Stimulated activated naive CD8-positive, alpha-beta T cell treated with anti-CD3 and anti-CD28 coated beads, Interleukin-15, Interleukin-2, amounts not matched to agents 100 ng/mL and 50 ng/mL, for 24 hours (primary cell): Measurements from ENCODE around the gene MVK.

Experiments
- H3K27ac Mint-ChIP-seq: one replicate; pipeline ENCODE4 v1.8.0; 2021; ENCODE audit warnings: mild to moderate bottlenecking, mixed read lengths
- H3K27me3 Mint-ChIP-seq: one replicate; pipeline ENCODE4 v1.8.0; 2021; ENCODE audit warnings: mixed read lengths
- H3K36me3 Mint-ChIP-seq: one replicate; pipeline ENCODE4 v1.8.0; 2021; ENCODE audit warnings: low read depth, mixed read lengths
- H3K4me1 Mint-ChIP-seq: one replicate; pipeline ENCODE4 v1.8.0; 2021; ENCODE audit warnings: low read depth, mixed read lengths
- H3K4me3 Mint-ChIP-seq: one replicate; pipeline ENCODE4 v1.8.0; 2021; ENCODE audit warnings: mild to moderate bottlenecking, mixed read lengths
- H3K9me3 Mint-ChIP-seq: one replicate; pipeline ENCODE4 v1.8.0; 2021; ENCODE audit warnings: mixed read lengths

The MVK gene

DNA sequence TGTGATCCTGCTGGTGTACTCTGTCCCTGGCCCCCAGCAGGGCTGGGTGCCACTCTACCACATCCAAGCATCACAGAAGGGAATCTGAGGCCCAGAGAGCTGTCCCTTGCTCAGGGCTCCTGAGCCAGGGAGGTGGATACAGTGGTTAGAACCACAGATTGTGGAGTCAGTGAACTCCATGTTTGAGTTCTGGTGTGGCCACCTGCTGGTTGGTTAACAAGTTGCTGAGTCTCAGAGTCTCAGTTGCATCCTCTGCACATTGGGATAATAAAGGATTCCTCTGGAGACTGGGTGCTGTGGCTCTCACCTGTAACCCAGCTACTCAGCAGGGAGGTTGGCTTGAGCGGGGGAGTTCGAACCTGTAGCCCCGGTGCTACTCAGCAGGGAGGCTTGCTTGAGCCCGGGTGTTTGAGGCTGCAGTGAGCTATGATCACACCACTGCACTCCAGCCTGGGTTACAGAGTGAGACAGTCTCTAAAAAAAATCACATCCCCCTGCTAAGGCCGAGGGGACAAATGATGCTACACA is 39.4 kb downstream of the MVK start:
- Mint-ChIP-seq H3K4me3 (no peak overlapping the region), H3K27me3 (peaks cover 17% of the 10 kb centered on the region), H3K36me3 (no peaks in the 10 kb centered on the region), H3K27ac (no peak overlapping the region), H3K4me1 (no peaks in the 10 kb centered on the region), H3K9me3 (no peaks in the 10 kb centered on the region)

DNA sequence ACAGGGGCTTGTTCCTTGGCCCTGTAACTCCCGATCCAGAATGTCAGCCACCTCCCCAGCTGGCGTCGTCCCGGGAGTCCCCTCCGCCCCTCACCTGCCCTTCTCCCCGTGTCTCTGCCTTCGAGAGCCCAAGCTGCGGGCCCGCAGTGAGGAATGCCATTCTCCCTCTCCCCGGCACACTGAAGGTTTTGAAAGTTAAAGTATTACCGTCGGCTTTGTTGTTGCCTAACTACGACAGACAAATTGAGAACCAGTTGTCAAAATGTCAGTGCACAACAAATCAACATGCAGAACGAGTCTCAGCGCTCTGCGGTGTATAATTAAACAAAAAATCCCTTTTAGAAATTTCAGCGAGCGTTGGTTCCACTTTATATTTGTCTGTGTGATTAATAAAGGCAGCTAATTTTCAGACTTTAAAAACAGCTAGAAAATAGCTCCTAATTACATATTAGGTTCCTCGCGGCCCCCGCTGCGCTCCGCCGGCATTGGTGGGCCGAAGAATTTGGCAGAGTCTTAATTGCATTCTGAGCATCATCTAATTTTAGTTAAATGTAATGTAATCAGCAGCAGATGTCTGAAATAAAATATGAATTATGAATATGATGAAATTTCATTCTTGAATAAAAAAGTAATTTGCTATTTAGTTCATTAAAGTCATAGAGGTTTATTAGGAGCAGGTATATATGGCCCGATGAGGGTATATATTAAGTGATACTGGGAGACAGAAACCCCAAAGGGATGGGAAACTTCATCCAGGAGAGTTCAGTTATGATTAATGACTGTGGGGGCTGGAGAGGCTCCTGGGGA is 40.3 kb downstream of the MVK start:
- Mint-ChIP-seq H3K27me3 (peaks cover 17% of the 10 kb centered on the region), H3K4me3 (no peak overlapping the region), H3K9me3 (no peaks in the 10 kb centered on the region)

DNA sequence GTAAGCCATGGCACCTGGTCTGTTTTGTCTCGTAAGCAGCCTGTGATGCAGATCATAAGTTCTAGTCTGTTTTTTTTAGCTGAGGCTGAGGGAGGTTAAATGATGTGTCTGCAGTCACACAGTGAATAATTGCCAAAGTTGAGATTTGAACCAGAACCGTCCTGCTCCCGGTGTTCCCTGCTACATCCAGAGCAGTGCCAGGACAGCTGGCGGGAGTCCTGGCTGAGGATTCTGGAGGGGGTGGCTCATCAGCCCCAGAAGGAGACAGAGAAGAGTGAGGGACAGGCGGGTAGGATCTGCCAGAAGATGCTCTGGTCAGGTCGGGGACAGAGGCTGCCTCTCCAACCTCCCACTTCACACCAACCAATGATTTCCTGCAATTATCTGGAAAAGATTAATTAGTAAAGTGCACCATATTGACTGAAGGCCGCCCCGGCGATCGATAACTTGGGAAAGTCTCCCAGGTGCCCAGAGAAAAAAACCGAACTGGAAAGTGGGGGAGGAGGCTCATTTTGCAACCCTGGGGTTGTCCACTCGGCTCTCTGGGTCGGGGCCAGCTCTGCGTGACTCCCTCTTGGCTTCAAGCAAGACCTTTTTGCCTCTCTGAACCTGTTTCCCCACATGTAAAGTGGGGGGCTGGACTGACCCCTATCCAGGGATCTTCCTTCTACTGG is 42.1 kb downstream of the MVK start:
- Mint-ChIP-seq H3K4me3 (no peak overlapping the region), H3K27ac (no peak overlapping the region), H3K27me3 (peaks cover 16% of the 10 kb centered on the region), H3K4me1 (no peaks in the 10 kb centered on the region), H3K36me3 (no peaks in the 10 kb centered on the region), H3K9me3 (no peaks in the 10 kb centered on the region)

More for the DNA sequence above, 40.3 kb downstream of the MVK start:
- H3K36me3 Mint-ChIP-seq, result no peaks in the 10 kb centered on the region
- no peak overlapping the region for H3K27ac Mint-ChIP-seq
- H3K4me1 Mint-ChIP-seq, result no peaks in the 10 kb centered on the region

DNA sequence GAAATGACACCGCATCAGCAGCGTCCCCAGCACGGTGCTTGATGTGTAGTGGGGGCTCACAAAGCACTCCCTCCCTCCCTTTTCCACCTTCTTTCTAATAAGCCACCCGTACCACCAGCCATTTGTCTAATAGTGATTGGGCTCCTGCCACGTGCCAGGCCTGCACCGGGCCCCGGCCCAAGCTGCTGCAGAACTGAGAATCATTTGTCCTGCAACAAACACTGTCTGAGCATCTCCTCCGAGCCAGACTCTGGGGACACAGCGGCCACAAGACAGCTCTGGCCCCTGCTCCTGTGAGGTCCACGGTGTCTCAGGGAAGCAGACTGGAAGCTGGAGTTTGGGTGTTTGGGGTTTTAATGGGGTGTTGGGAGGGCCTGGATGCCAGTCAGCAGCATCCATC is 43.9 kb downstream of the MVK start:
- no peaks in the 10 kb centered on the region for H3K36me3 Mint-ChIP-seq
- no peaks in the 10 kb centered on the region for H3K9me3 Mint-ChIP-seq
- peaks cover 29% of the 10 kb centered on the region for H3K27me3 Mint-ChIP-seq
- no peak overlapping the region for H3K4me3 Mint-ChIP-seq
- no peak overlapping the region for H3K27ac Mint-ChIP-seq
- H3K4me1 Mint-ChIP-seq, result no peaks in the 10 kb centered on the region

DNA sequence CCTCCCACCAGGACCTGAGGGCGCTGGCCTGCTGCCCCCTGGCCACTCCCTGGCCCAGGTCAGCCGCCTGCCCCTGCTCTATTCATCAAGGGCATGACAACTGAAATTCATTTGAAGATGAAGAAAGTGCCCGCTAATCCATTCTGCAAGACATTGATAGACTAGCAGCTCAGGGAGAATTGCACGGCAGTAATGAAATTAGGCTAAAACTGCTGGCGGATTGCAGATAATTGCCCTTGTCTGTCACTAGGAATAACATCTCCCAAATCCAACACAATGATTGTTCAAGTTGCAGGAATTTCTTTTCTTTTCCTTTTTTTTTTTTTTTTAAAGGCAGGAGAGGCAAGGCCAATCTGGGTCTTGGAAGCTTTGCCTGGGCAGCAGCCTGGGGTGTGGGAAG is 44.5 kb downstream of the MVK start:
- Mint-ChIP-seq H3K4me3 (no peak overlapping the region), H3K27me3 (peaks cover 34% of the 10 kb centered on the region), H3K27ac (no peak overlapping the region), H3K4me1 (no peaks in the 10 kb centered on the region), H3K9me3 (no peaks in the 10 kb centered on the region), H3K36me3 (no peaks in the 10 kb centered on the region)

DNA sequence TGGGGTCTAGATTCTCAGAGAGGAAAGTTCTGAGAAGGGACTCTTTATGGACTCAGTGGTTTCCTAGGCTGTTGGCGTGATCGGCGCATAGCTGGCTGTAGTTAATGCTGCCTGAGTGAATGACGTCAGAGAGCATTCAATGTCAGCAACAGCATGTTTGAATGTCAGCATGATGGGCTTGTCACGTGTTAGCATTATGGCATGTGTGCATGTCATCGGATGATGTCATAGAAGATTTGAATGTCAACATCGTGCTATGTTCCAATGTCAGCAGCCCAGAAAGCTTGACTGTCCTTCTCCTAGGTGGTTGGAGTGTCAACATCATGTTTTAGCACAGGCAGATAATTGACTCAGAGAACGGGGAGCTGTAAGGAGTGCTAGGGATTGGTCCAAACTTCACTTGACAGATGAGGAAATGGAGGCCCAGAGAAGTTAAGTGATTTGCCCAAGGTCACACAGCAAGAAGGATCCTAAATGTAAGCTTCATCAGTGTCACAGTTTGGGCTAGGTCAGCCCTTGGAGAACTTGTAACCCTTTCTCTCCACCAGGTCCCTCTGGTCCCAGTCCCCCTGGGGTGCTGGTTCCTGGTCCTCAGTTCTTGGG is 45.5 kb downstream of the MVK start:
- H3K27me3 Mint-ChIP-seq, result peaks cover 34% of the 10 kb centered on the region
- H3K4me1 Mint-ChIP-seq, result no peaks in the 10 kb centered on the region
- no peak overlapping the region for H3K4me3 Mint-ChIP-seq
- H3K36me3 Mint-ChIP-seq, result no peaks in the 10 kb centered on the region
- no peak overlapping the region for H3K27ac Mint-ChIP-seq
- no peaks in the 10 kb centered on the region for H3K9me3 Mint-ChIP-seq

DNA sequence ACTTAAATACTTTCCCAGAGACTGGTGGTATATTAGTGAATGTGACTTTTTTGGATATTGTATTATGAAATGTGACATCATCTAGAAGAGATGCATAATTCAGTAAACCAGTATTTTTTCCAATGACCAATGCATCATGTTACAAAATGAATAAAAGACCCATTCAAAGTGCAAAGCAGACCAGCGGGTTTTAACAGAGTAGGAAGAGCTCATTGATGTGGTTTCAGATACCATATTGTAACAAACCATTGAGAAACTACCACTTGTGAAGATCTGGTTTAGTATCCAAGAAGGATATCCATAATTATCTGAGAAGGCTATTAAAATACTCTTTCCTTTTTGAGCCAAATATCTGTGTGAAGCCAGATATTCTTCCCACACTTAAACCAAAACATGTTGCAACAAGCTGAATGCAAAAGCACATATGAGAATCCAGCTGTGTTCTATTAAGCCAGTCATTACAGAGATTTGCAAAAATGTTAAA is 47.7 kb downstream of the MVK start:
- H3K27ac Mint-ChIP-seq, result no peak overlapping the region
- H3K4me3 Mint-ChIP-seq, result no peak overlapping the region
- H3K27me3 Mint-ChIP-seq, result peaks cover 33% of the 10 kb centered on the region
- no peaks in the 10 kb centered on the region for H3K36me3 Mint-ChIP-seq
- H3K9me3 Mint-ChIP-seq, result no peaks in the 10 kb centered on the region
- H3K4me1 Mint-ChIP-seq, result no peaks in the 10 kb centered on the region

DNA sequence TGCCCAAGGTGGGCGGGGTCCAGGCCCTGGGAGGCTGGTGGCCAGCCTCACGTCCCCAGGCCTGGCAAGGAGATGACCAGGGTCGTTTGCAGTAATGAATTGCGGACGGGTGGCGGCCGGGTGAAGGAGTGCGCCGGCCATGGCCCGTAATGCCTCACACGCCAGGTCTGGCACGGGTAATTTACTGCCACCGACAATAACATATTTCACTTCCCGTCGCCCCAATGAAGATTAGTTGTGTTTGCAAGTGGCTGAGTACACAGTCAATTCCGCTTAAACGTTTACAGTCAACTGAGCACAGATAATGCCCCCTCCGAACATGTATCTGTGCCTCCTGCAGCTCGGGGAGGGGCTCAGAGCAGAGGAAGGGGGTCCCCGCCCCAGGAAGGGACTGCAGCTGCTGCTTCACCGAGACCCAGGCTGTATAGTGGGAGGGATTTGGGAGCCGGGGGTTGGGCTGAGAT is 48.3 kb downstream of the MVK start:
- Mint-ChIP-seq H3K4me3 (no peak overlapping the region), H3K27ac (no peak overlapping the region), H3K27me3 (peaks cover 33% of the 10 kb centered on the region), H3K4me1 (no peaks in the 10 kb centered on the region), H3K9me3 (no peaks in the 10 kb centered on the region), H3K36me3 (no peaks in the 10 kb centered on the region)

DNA sequence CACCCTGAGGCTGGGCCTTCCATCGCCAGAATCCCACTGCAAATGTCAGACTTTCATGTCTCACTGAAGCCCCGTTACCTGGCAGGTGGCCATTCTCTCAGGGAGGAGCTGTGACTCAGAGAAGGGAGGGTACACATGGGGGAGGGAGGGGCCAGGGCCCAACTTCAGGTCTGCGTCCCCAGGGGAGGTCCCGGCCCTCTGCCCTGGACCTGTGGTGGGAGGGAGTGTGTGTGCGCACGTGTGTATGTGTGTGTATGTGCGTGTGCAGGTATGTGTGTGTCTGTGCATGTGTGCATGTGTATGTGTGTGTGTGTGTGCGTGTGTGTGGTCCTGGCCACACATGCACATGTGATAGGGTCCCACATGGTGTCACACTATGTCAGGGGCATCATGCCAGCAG is 50.9 kb downstream of the MVK start:
- no peaks in the 10 kb centered on the region for H3K9me3 Mint-ChIP-seq
- H3K27ac Mint-ChIP-seq, result no peak overlapping the region
- no peaks in the 10 kb centered on the region for H3K4me1 Mint-ChIP-seq
- no peak overlapping the region for H3K4me3 Mint-ChIP-seq
- H3K36me3 Mint-ChIP-seq, result no peaks in the 10 kb centered on the region
- peaks cover 42% of the 10 kb centered on the region for H3K27me3 Mint-ChIP-seq

DNA sequence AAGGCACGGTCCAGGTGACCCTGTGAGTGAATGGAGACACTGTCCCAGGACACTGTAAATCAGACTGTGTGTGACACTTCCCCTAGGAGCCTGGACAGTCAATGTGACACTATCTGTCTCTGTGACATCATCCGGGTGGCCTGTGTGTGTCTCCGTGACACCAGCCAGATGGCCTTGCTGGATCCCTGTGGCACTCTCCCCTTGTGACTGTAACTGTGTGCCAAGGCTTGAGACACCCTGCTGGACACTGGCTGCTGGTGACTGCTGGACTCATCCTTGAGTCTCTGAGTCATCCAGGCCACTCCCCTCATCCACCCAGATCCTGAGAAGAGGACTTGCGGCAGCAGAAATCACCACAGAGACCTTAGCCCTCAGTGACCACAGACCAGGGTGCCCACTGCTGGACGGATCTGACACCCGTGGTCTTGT is 51.6 kb downstream of the MVK start:
- no peaks in the 10 kb centered on the region for H3K9me3 Mint-ChIP-seq
- H3K4me1 Mint-ChIP-seq, result no peaks in the 10 kb centered on the region
- no peaks in the 10 kb centered on the region for H3K36me3 Mint-ChIP-seq
- no peak overlapping the region for H3K4me3 Mint-ChIP-seq
- peaks cover 41% of the 10 kb centered on the region for H3K27me3 Mint-ChIP-seq
- H3K27ac Mint-ChIP-seq, result no peak overlapping the region

DNA sequence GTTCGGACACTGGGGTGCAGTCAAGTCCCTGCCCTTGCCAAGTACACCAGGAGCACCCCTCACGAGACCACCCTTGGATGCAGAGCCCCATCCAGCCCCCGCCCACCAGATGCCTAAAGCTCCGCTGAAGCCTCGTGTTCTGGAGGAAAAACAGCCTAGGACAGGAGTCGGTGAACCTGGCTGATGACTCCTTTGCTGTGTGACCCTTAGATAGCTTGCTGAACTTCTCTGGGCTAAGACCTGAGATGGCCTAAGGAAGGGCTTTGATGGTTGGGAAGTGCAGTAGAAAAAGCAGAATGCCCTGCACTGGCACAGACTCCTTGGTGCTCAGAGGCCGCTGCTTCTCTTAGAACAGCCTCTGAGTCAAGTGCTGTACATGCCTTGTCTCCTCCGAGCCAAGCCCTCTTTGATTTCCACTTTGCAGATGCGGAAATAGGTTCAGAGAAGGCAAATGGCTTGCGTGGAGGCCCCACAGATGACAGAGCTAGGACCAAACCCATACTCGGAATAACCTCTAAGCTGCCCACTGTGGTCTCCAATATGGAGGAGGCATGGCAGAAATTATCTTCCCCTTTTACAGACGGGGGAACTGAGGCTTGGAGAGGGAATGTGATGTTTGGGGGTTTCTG is 52.3 kb downstream of the MVK start:
- H3K27me3 Mint-ChIP-seq, result peaks cover 45% of the 10 kb centered on the region
- no peaks in the 10 kb centered on the region for H3K36me3 Mint-ChIP-seq
- no peaks in the 10 kb centered on the region for H3K4me1 Mint-ChIP-seq
- H3K4me3 Mint-ChIP-seq, result no peak overlapping the region
- no peaks in the 10 kb centered on the region for H3K9me3 Mint-ChIP-seq
- H3K27ac Mint-ChIP-seq, result no peak overlapping the region

DNA sequence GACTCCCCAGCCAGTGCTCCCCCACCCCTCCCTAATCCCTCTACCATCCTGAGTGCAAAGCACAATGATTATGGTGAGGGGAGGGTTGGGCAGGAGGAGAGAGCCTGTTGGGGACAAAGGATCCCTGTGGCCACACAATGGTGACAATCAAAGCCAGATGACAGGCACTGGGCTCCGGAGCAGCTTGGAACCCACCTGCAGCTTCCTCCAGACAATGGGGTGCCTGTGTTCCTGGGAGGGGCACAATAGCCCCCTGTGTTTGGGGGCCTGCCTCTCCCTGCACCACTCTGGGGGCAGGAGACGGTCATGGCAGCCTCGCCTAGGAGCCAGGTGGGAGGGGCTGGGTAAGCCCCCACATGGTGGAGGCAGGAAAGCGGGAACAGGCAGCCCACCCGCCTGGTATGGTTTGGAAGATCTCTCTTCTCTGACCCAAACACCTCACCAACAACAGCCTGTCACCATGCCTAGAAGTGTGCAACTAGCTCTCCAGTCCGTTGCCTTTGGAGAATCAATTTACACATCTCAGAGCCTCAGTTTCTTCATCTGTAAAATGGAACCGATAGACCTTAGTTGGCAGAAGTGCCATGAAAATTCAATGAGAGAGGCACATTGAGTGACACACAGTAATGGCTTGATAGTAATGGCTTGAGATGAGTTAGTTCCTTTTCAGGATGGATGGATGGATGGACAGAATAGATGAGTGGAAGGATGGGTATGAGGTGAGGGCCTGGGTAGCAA is 53.0 kb downstream of the MVK start:
- H3K4me3 Mint-ChIP-seq, result no peak overlapping the region
- peaks cover 40% of the 10 kb centered on the region for H3K27me3 Mint-ChIP-seq
- no peaks in the 10 kb centered on the region for H3K9me3 Mint-ChIP-seq
- H3K4me1 Mint-ChIP-seq, result no peaks in the 10 kb centered on the region
- H3K36me3 Mint-ChIP-seq, result no peaks in the 10 kb centered on the region
- no peak overlapping the region for H3K27ac Mint-ChIP-seq

DNA sequence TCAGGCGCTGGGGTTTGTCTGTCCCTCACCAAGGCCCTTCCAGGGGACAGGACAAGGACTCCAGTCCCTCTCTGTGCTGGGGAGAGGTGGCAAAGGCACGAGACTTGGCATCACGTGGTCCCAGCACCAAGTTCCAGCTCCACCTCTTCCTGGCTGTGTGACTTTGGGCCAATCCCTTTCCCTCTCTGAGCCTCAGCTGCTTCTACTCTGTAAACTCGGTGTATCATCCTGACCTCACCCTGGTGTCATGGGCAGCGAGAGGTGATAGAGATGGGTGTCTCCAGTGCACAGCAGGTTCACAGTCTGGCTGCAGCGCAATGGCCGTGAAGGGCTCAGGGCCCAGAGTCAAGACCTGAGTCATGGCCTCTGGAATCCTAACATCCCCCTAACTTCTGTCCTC is 54.0 kb downstream of the MVK start:
- Mint-ChIP-seq H3K27me3 (peaks cover 31% of the 10 kb centered on the region), H3K9me3 (no peaks in the 10 kb centered on the region), H3K36me3 (no peaks in the 10 kb centered on the region), H3K27ac (no peak overlapping the region), H3K4me1 (no peaks in the 10 kb centered on the region), H3K4me3 (no peak overlapping the region)

DNA sequence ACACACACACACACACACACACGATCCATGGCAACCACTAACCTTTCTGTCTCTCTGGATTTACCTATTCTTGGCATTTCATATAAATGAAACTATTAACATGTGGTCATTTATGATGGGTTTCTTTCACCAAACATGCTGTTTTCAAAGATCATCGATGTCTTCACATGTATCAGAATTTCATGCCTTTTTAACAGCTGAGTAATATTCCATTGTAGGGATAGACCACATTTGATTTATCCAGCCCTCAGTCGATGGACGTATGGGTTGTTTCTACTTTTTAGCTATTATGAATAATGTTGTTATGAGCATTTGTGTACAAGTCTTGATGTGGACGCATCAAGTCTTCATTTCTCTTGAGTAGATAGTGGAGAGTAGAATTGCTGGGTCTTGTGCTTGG is 56.5 kb downstream of the MVK start:
- H3K9me3 Mint-ChIP-seq, result peaks cover 3% of the 10 kb centered on the region
- H3K27me3 Mint-ChIP-seq, result peaks cover 19% of the 10 kb centered on the region
- no peaks in the 10 kb centered on the region for H3K4me1 Mint-ChIP-seq
- H3K27ac Mint-ChIP-seq, result no peak overlapping the region
- no peak overlapping the region for H3K4me3 Mint-ChIP-seq
- no peaks in the 10 kb centered on the region for H3K36me3 Mint-ChIP-seq
